Measurements from ENCODE around the gene AK2.

DNA sequence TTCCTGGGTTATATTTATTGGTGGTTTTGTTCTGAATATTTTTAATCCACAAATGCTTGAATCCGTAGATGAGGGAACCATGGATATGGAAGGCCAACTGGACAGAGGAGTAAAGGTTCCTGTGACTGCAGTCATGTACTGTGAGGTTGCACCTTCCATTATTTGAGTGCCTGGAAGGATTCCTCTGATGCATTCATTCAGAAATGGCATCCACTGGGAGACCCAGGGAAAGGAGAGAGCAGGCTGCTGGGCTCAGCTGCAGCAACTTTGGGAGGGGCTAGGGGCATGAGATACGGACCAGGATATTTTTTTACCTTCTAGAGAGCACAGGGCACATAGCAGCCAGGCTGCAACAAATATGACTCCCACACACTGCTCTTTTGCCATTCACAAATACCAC lies 19.5 kb downstream of the AK2 start:
- TF ChIP-seq CTCF (IDR thresholded peaks at IDR 0.05; ENCODE audit: insufficient read depth, low read depth, low read length) (no peak), EZH2 (IDR thresholded peaks at IDR 0.05; ENCODE audit: insufficient read depth, low read length) (no peak)

Data from astrocyte (in vitro differentiated cells and primary cell).